OCI-LY7 (cell line): ENCODE results near the gene GSDME. TPM values are rescaled to one million over a fixed set of nuclear protein-coding genes. Genes with fewer than 3 reads are reported as not detected.

Experiments
- BruUV-seq: library from RNA; stranded (reverse); fragments of 400-500 nt; replicated peaks from 2 replicates; lab custom pipeline; 2021; lab: Mats Ljungman, UMichigan
- CTCF ChIA-PET: fragments of 300-600 bp; sonication (Branson Sonifier 250); formaldehyde crosslinking; loops from one replicate; lab custom pipeline; 2022; ENCODE audit warnings: antibody characterized with exemption; ENCODE audit not compliant: unreplicated experiment; lab: Charles Lee
- POLR2A ChIA-PET: fragments of 300-600 bp; sonication (Branson Sonifier 250); formaldehyde crosslinking; loops from one replicate; lab custom pipeline; 2022; ENCODE audit warnings: antibody characterized with exemption; lab: Charles Lee
- DNase-seq: peaks from one replicate; pipeline ENCODE4 v3.0.0-alpha.2; 2015; ENCODE audit warnings: low spot score
- H2AFZ ChIP-seq: fragments of 200-600 bp; sonication (generic), shearing (Covaris generic); 2 replicates; pipeline ENCODE4 v1.6.1; 2014; ENCODE audit warnings: mild to moderate bottlenecking, antibody characterized with exemption, low read length, moderate library complexity
- H3K27ac ChIP-seq: fragments of 200-600 bp; sonication (generic); 2 replicates; pipeline ENCODE4 v1.5.1; 2014; ENCODE audit warnings: mixed run types, low read depth, mild to moderate bottlenecking, moderate library complexity, low read length, inconsistent platforms; ENCODE audit not compliant: poor library complexity, severe bottlenecking
- H3K36me3 ChIP-seq: fragments of 200-600 bp; sonication (generic); 2 replicates; pipeline ENCODE4 v1.6.1; 2014; ENCODE audit warnings: mild to moderate bottlenecking, antibody characterized with exemption, low read length, moderate library complexity, mixed read lengths; ENCODE audit not compliant: insufficient read depth
- H3K4me1 ChIP-seq: fragments of 200-600 bp; sonication (generic); 2 replicates; pipeline ENCODE4 v1.5.1; 2014; ENCODE audit warnings: mild to moderate bottlenecking, low read length; ENCODE audit not compliant: insufficient read depth, poor library complexity, severe bottlenecking
- H3K4me2 ChIP-seq: fragments of 200-600 bp; sonication (generic); 2 replicates; pipeline ENCODE4 v1.6.1; 2014; ENCODE audit warnings: mild to moderate bottlenecking, low read length
- H3K4me3 ChIP-seq: fragments of 200-600 bp; sonication (generic); 2 replicates; pipeline ENCODE4 v1.5.1; 2014; ENCODE audit warnings: mild to moderate bottlenecking, low read depth, low read length; ENCODE audit not compliant: poor library complexity, severe bottlenecking
- H3K79me2 ChIP-seq: fragments of 200-600 bp; sonication (generic); 2 replicates; pipeline ENCODE4 v1.6.1; 2016; ENCODE audit warnings: low read depth, mild to moderate bottlenecking, low read length, moderate library complexity, mixed read lengths; ENCODE audit not compliant: insufficient read depth
- H3K9me2 ChIP-seq: fragments of 200-600 bp; sonication (generic); 2 replicates; pipeline ENCODE4 v1.6.1; 2016; ENCODE audit warnings: mild to moderate bottlenecking, low read length, mixed read lengths; ENCODE audit not compliant: insufficient read depth
- H3K9me3 ChIP-seq: fragments of 200-600 bp; sonication (generic); 2 replicates; pipeline ENCODE4 v1.6.1; 2014; ENCODE audit warnings: mild to moderate bottlenecking, mixed run types, low read length, mixed read lengths
- H4K20me1 ChIP-seq: fragments of 200-600 bp; sonication (generic); 2 replicates; pipeline ENCODE4 v1.6.1; 2014; ENCODE audit warnings: mild to moderate bottlenecking, antibody characterized with exemption, low read length, moderate library complexity, mixed read lengths; ENCODE audit not compliant: insufficient read depth
- CTCF ChIP-seq: fragments of 200-600 bp; sonication (generic); conservative IDR thresholded peaks from 2 replicates; pipeline ENCODE4 v1.5.1; 2014; ENCODE audit warnings: mild to moderate bottlenecking, antibody characterized with exemption, low read length, moderate library complexity, mixed read lengths
- EZH2phosphoT487 ChIP-seq: fragments of 200-600 bp; sonication (generic); IDR thresholded peaks from 2 replicates; pipeline ENCODE4 v1.6.1; 2018; ENCODE audit warnings: low read depth, borderline replicate concordance, mild to moderate bottlenecking, mixed run types, antibody characterized with exemption, low read length, moderate library complexity, mixed read lengths
- intact Hi-C: fragments of 100-400 bp; cut with micrococcal nuclease; formaldehyde crosslinking; loops from one replicate; pipeline ENCODE4 v1.10.0; 2022; ENCODE audit not compliant: unreplicated experiment
- total RNA-seq, 2 experiments: library from RNA; depleted of rRNA in 1 of 2; stranded (reverse); fragments of >200 nt in 1 of 2; shearing (Covaris generic) in 1 of 2; gene quantifications; 2 replicates each; pipeline ENCODE4 v1.2.3, GENCODE V29; 2014 to 2022

The GSDME gene
- total RNA-seq, 2 experiments from 2014 or later, result 33.0 to 41.7 TPM

DNA sequence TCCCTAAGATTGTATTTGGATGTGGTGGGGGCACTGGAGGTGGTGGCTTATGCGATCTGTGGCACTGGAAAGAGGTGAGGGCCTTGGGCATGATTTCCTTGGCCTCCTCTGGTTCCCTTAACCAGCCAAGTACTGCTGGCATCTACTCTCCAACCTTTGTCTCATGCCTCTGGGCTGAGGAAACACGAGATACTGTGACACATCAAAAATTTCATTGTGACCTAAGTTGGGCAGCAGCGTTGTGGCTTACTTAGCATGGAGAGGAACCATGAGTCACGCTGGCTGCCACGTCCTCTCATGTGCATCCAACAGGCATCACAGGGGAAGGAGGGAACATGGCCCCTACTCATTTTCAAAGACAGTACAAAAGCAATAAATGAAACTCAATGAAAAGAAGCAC, 29.7 kb upstream of the GSDME start:
- no peak overlapping the region for H3K4me3 ChIP-seq
- DNase-seq, result no peak
- H3K79me2 ChIP-seq, result no peaks in the 10 kb centered on the region
- no peak overlapping the region for H2AFZ ChIP-seq
- BruUV-seq, result no TSS peak
- H3K27ac ChIP-seq, result no peak overlapping the region
- intact Hi-C loops, result no loop called here
- H4K20me1 ChIP-seq, result no peaks in the 10 kb centered on the region
- ChIA-PET CTCF (no interaction called here), POLR2A (no interaction called here)
- peaks cover 17% of the 10 kb centered on the region; the same call in 1 of the 2 replicates for H3K36me3 ChIP-seq
- no peaks in the 10 kb centered on the region for H3K4me1 ChIP-seq
- TF ChIP-seq EZH2phosphoT487 (no peak), CTCF (no peak)
- no peaks in the 10 kb centered on the region for H3K9me2 ChIP-seq
- H3K9me3 ChIP-seq, result peaks cover 22% of the 10 kb centered on the region
- no peak overlapping the region for H3K4me2 ChIP-seq

- POLR2A ChIA-PET, result interaction anchor here (0.6 kb wide), 1 partner anchor 1190 kb away, joined by 3 read pairs; no protein-coding TSS in a partner anchor
- BruUV-seq, result no TSS peak
- no peaks in the 10 kb centered on the region for H4K20me1 ChIP-seq
Measured at GRCh38 chr7:24786306-24786705, 29.0 kb upstream of the GSDME start.

More at GRCh38 chr7:24786306-24786705, 29.0 kb upstream of the GSDME start:
- Histone ChIP-seq H2AFZ (no peak overlapping the region), H3K9me2 (no peaks in the 10 kb centered on the region), H3K79me2 (no peaks in the 10 kb centered on the region), H3K4me3 (no peak overlapping the region), H3K4me1 (no peaks in the 10 kb centered on the region), H3K27ac (no peak overlapping the region), H3K9me3 (peaks cover 22% of the 10 kb centered on the region), H3K4me2 (no peak overlapping the region), H3K36me3 (peaks cover 17% of the 10 kb centered on the region; the same call in 1 of the 2 replicates)
- intact Hi-C loops, result no loop called here
- CTCF ChIA-PET, result no interaction called here
- DNase-seq, result no peak
- no peak for TF ChIP-seq CTCF
- TF ChIP-seq EZH2phosphoT487, result no peak
